Right lung (tissue), 5 donors: ENCODE measurements around the gene MAN2A2. TPM values are rescaled to one million over a fixed set of nuclear protein-coding genes. Genes with fewer than 3 reads are reported as not detected.
"Not testable (repeated sequence)": the region's sequence is repeated elsewhere in the genome, so short reads cannot be mapped to it uniquely, and the experiment has no call there.

Experiments
- DNase-seq, 2 donors: peaks; one replicate each; pipeline ENCODE4 v3.0.0-alpha.2; 2013
- polyA plus RNA-seq, 5 donors: library from polyadenylated mRNA; unstranded; fragments of 120-200 nt; gene quantifications; one replicate each; pipeline versions ENCODE4 v1.2.1 to v1.2.3, GENCODE V29; 2013; ENCODE audit warnings: inconsistent platforms in 1 of 5, low replicate concordance in 1 of 5; ENCODE audit not compliant: insufficient read length in 5 of 5, insufficient read depth in 1 of 5

The MAN2A2 gene
- polyA plus RNA-seq, 5 donors: 41.5 to 71.5 (median 55.3) TPM

DNA sequence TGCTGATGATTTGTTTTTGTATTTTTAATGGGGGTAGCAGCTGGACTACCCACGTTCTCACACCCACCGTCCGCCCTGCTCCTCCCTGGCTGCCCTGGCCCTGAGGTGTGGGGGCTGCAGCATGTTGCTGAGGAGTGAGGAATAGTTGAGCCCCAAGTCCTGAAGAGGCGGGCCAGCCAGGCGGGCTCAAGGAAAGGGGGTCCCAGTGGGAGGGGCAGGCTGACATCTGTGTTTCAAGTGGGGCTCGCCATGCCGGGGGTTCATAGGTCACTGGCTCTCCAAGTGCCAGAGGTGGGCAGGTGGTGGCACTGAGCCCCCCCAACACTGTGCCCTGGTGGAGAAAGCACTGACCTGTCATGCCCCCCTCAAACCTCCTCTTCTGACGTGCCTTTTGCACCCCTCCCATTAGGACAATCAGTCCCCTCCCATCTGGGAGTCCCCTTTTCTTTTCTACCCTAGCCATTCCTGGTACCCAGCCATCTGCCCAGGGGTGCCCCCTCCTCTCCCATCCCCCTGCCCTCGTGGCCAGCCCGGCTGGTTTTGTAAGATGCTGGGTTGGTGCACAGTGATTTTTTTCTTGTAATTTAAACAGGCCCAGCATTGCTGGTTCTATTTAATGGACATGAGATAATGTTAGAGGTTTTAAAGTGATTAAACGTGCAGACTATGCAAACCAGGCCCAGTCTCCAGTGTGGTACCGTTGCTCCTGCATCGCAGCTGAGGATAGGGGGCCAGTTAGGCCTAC is 20.1 kb upstream of the MAN2A2 start:
- no peak for DNase-seq

DNA sequence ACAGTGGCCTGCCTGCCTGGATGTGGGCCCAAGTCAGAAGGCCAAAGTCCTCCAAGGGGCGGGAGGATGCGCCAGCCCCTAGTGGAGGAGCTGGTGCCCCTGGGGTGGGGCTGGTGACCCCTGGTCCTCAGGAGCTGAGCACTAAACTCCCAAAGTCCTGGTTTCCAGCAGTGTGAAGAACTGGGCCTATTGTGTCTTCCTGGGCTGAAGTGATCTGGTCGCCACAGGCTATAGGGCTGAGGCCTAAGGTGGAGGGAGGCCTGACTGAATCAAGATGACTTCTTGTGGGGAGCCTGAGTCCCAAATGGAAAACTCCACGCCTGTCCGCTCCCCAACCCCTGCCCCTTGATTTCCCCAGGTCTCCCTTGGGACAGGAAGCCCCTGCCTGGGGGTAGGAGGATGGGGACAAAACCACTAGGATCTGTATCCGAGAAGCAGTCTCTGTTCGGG is 19.6 kb upstream of the MAN2A2 start:
- DNase-seq: no peak

DNA sequence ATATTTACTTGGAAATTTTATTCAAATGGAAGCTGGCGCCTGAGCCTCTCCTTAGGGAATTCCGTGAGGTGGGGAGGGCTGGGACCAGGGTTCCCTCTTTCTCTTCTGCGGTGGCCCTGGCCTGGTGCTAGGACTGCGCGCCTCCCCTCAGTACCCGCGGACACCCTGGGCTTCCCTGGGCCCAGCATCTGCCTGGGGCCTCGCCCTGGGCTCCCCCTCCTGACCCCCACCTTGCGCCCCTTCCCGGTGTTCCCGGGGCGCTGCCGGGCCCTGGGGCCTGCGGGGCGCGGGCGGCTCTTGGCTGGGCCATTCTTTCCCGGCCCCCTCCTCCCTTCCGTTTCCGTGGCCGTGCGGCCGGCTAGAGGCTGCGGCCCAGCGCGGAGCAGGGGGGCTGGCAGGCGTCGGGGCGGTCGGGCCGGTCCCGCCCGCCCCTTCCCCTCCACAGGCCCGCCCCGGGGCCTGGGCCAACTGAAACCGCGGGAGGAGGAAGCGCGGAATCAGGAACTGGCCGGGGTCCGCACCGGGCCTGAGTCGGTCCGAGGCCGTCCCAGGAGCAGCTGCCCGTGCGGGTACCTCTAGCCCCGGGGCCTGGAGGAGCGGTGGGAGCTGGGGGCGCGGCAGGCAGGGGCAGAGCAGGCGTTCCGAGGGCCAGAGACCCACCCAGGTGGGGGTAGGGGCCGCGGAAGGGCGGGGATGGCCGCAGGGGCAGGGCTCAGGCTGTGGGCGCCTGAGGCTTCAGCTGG is 19.0 kb upstream of the MAN2A2 start, which contains the start of gene FES:
Gene FES, plus strand, starts transcription at position 529 of the 743 bp plus-strand sequence. CDS start 542 bp downstream, outside the sequence.
- DNase-seq: peak in 1 of 2 donors; percentile 85

DNA sequence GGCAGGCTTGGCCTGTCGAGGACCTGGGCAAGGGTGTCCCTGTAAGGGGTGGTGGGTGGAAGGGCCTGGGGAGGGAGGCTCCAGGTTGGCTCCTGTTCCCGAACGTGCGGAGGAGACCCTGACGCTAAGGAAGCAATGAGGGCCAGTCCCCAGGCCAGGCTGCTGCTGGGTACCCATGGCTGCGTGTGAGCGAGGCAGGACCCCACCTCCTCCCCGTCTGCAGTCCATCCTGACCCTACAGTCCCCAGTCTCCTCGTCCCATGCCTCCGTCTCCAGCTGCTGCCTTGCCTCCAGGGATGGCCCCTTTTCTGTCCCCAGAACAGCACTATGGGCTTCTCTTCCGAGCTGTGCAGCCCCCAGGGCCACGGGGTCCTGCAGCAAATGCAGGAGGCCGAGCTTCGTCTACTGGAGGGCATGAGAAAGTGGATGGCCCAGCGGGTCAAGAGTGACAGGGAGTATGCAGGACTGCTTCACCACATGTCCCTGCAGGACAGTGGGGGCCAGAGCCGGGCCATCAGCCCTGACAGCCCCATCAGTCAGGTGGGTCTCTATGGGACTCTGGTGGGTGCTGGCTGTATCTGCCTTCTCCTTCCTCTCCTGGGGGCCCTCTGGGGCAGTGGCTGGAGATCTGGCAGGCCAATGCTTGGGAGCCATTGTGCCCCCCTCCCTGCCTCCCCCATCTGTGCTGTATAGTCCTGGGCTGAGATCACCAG is 18.2 kb upstream of the MAN2A2 start:
- no peak for DNase-seq

DNA sequence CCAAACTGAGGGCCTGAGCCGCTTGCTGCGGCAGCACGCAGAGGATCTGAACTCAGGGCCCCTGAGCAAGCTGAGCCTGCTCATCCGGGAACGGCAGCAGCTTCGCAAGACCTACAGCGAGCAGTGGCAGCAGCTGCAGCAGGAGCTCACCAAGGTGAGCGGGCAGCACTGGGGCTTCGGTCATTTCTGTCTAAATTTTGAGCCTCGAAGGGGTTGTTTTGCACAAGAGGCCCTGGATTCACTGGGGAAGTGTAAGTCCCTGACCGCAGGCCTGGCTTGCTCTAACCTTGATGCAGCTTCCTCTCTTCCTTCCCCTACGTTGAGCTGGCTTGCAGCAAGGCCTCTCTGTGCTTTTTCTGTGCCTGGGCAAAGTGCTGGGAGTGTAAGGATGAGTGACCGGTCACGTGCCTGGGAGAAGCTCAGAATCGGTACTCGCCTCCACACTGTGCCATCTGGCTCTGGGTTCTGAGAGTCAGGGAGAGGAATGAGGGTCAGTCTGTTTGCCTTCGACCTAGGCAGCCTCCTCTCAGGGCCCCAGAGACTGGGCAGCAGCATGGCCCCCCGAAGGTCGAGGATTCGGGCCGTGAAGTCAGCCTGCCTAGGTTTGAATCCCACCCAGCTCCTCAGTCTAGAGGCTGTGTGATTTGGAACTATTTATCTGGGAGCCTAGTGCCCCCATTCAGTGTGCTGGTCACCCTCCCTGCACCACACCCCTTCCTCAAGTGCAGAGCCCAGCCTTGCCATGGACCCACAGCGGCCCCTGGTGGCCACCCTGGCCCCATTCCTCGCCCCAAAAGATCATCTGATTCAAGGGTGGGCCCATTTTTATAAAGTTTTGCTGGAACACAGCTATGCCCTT is 17.4 kb upstream of the MAN2A2 start:
- DNase-seq: peak in 1 of 2 donors; percentile 69

DNA sequence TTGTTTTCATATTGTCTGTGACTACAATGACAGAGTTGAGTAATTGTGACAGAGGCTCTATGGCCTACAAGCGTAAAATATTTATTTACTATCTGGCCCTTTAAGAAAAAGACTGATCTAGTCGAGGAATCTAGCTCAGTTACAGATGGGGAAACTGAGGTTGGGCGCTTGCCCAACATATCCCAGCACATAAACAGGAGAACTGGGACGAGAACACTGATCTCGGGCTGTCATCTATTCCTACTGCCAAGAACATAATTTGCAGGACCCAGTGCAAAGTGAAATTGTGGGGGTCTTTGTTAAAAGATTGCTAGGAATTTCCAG is 16.8 kb upstream of the MAN2A2 start:
- DNase-seq: no peak

DNA sequence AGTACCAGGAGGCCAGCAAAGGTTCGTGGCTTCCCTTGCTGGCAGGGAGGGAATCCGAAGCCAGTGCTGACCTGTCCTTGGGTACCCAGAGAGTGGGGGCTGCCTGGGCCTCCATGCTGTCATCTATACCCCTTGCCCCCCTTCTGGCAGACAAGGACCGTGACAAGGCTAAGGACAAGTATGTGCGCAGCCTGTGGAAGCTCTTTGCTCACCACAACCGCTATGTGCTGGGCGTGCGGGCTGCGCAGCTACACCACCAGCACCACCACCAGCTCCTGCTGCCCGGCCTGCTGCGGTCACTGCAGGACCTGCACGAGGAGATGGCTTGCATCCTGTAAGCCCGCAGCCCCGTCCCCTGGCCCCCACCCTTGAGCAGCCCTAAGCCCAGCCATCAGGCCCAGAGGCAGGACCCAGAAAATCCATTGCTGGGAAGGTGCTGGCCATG is 16.0 kb upstream of the MAN2A2 start:
- DNase-seq: no peak

DNA sequence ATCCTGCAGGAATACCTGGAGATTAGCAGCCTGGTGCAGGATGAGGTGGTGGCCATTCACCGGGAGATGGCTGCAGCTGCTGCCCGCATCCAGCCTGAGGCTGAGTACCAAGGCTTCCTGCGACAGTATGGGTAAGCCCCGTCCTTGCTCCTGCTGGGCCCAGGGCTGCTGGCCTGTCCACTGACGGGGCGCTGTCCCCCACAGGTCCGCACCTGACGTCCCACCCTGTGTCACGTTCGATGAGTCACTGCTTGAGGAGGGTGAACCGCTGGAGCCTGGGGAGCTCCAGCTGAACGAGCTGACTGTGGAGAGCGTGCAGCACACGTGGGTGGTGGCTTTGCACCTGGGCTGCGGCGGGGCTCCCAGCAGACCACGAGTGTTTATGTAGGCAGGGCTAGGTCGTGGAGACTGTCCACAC is 13.8 kb upstream of the MAN2A2 start:
- no peak for DNase-seq

DNA sequence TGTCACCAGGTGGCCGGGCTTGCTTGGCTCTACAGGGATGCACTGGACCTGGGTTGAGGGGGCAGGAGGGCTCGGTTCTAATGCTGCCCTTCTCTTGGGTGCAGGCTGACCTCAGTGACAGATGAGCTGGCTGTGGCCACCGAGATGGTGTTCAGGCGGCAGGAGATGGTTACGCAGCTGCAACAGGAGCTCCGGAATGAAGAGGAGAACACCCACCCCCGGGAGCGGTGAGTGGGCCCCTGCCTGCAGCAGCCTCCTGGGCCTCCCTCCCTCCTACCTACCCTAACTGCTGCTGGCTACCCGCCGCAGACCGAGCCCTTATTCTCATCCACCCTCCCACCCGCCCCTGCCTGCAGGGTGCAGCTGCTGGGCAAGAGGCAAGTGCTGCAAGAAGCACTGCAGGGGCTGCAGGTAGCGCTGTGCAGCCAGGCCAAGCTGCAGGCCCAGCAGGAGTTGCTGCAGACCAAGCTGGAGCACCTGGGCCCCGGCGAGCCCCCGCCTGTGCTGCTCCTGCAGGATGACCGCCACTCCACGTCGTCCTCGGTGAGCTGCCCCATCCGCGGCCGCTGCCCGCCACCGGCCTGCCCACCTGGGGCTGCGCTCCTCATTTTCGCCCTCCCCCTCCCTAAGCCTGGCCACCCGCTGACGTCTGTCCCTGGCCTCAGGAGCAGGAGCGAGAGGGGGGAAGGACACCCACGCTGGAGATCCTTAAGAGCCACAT is 13.2 kb upstream of the MAN2A2 start:
- DNase-seq: no peak

DNA sequence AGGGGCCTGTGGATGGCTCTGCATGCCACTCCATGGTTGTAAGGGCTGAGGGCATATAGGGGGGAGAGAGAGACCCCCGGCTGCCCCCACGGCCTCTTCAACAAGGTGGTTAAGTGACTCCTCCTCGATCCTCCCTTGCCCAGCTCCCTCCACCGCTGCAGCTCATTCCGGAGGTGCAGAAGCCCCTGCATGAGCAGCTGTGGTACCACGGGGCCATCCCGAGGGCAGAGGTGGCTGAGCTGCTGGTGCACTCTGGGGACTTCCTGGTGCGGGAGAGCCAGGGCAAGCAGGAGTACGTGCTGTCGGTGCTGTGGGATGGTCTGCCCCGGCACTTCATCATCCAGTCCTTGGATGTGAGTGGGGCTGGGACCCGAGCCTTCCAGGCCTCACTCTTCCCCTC is 12.3 kb upstream of the MAN2A2 start:
- no peak for DNase-seq

DNA sequence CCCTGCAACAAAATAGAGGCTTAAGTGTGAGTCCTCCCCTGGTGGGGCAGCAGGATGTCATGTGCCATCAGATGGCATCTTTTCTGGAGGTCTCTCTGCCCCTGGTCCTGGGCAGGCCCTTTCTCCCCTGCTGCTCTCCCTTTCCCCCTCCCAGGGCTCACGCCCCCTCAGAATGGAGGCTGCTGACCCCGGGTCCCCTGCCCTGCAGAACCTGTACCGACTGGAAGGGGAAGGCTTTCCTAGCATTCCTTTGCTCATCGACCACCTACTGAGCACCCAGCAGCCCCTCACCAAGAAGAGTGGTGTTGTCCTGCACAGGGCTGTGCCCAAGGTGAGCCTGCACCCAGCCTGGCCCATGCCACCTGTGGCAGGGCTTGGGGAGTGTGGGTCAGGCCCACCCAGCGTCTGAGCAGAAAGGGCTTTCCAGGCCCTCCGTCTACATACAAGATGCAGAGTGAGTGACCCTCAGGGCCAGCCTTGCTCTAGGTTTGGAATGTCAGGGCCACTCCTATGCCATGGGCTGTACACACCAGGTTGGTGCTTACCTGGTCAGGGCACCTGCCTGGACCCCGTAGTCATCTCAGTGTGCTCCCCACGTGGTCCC is 11.7 kb upstream of the MAN2A2 start:
- no peak for DNase-seq

DNA sequence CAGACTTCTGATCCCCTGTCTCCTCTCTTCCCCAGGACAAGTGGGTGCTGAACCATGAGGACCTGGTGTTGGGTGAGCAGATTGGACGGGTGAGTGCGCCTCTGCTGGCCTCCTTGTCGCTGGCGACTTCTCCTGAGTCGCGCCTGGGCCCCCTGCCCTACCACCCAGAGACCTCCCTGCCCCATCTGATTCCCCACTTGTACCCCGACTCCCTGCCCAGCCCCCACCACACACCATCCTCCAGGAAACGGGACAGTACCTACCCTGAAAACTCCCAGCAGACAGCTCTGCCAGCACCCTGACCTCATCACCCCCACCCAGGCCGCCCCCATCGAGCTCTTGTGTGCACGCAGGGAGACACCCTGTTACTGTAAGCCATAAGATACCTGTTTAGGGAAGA is 11.1 kb upstream of the MAN2A2 start:
- DNase-seq: no peak

DNA sequence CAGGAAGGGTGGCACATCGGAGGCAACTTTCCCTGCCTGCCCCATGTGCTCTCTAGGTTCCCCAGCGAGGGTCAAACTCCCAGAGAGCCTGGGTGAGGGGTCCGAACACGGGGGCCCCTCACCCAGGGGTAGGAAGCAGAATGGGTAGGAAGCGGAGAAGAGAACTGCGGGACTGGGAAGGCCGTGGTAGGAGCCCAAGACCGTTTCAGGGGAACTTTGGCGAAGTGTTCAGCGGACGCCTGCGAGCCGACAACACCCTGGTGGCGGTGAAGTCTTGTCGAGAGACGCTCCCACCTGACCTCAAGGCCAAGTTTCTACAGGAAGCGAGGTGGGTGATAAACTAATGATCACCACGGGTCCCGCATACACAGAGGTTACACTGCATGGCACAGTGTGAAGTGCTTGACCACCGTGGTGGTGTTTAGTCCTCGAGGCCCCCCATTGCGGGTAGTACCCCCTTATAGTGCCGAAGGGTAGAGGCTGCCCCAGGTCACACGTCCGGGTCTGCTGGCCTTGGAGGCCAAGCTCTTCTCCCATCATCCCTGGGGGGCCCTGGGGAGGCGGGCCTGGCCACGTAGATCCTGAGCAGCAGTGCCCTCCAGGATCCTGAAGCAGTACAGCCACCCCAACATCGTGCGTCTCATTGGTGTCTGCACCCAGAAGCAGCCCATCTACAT is 10.5 kb upstream of the MAN2A2 start:
- DNase-seq: no peak

DNA sequence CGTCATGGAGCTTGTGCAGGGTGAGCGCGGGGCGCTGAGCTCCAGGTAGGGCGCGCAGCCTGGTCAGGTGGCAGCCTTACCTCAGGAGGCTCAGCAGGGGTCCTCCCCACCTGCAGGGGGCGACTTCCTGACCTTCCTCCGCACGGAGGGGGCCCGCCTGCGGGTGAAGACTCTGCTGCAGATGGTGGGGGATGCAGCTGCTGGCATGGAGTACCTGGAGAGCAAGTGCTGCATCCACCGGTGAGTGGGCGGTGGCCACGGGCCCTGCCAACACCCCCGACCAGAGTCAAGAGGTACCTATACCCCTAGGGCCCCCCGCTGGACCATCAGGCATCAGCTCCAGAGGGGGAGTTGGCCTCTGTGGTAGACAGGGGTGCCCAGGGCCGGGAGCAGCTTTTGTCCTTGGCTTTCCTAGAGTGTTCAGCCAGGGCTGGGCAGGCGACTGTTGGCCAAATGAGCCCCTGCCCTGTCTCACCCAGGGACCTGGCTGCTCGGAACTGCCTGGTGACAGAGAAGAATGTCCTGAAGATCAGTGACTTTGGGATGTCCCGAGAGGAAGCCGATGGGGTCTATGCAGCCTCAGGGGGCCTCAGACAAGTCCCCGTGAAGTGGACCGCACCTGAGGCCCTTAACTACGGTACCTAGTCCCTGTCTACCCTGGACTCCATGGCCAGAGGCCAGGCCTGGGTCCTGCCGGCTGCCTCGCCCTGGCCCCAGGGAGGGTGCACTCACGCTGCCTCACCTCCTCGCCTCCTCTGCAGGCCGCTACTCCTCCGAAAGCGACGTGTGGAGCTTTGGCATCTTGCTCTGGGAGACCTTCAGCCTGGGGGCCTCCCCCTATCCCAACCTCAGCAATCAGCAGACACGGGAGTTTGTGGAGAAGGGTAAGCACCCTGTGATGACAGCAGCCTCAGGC is 9.7 kb upstream of the MAN2A2 start:
- no peak for DNase-seq

DNA sequence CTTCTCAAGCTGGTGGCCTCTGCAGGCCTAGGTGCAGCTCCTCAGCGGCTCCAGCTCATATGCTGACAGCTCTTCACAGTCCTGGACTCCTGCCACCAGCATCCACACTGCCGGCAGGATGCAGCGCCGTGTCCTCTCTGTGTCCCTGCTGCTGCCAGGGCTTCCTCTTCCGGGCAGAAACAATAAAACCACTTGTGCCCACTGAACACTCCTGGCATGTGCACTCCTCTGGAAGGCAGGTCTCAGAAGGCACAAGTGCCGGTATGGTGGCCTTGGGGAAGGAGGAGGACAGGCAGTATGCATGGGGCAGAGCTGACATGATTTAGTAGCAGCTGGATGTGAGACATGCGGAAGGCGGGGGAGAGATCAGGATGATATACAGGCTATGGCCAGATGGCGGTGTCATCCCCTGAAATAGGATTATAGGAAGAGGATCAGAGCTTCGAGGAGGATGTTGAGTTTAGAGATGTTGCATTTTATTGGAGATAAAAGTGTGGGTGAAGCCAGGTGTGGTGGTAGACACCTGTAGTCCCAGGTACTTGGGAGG is 7.5 kb upstream of the MAN2A2 start:
- DNase-seq: no peak

DNA sequence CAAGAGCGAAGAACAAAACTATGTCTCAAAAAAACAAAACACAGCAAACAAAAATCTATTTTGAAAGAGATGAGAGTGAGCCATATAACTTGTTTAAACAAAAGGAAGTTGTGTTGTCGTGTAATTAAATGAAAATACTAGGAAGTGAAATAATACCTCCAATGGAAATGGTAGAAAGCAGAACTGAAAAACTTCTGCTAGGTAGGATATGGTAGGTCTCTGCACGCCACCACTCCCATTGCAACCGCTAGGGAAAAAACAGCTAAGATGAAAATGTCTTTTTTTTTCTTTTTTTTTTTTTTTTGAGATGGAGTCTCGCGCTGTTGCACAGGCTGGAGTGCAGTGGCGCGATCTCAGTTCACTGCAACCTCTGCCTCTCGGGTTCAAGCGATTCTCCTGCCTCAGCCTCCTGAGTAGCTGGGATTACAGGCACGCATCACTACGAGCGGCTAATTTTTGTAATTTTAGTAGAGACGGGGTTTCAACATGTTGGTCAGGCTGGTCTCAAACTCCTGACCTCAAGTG is 5.9 kb upstream of the MAN2A2 start:
- DNase-seq: not testable (repeated sequence)

DNA sequence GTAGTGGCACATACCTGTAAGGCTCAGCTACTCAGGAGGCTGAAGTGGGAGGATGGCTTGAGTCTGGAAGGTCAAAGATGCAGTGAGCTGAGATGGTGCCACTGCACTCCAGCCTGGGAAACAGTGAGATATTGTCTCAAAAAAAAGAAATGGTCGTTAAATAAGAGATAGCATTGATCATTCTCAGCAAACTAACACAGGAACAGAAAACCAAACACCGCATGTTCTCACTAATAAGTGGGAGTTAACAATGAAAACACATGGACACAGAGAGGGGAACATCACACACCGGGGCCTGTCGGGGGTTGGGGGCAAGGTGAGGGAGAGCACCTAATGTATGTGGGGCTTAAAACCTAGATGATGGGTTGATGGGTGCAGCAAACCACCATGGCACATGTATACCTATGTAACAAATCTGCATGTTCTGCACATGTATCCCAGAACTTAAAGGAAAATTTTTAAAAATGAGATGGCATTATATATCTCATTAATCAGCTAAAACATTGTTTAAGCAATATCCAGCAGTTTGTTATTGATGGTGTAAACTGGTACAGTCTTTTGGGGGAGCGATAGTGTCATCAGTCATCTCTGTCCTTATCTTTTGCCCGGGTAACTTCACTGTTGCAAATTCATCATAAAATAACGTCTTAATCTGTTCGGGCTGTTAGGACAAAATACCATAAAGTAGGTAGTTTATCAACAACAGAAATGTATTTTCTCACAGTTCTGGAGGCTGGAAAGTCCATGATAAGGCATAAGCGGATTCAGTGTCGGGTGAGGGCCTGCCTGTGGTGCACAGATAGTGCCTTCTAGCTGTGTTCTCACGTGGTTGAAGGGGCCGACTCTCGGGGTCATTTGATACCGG is 1.7 kb upstream of the MAN2A2 start:
- no peak for DNase-seq
